Esophagus muscularis mucosa (tissue), 4 donors: ENCODE measurements around the gene ACSF3. TPM values are rescaled to one million over a fixed set of nuclear protein-coding genes. Genes with fewer than 3 reads are reported as not detected.

Experiments
- DNase-seq: peaks from one replicate; pipeline ENCODE4 v3.0.0-alpha.2; 2017; ENCODE audit errors: extremely low spot score
- H3K27ac ChIP-seq, 4 donors: fragments of 200-600 bp; sonication (generic); replicated peaks in 1 of 4; 1 replicate in 3 of 4; 2 replicates in 1 of 4; pipeline ENCODE4 v1.5.1; 2016 to 2019; ENCODE audit warnings: mild to moderate bottlenecking in 1 of 4
- H3K27me3 ChIP-seq, 4 donors: fragments of 200-600 bp; sonication (generic); one replicate each; pipeline versions ENCODE4 v1.5.1 to v1.6.0; 2016 to 2019
- H3K36me3 ChIP-seq, 4 donors: fragments of 200-600 bp; sonication (generic); one replicate each; pipeline ENCODE4 v1.5.1; 2016 to 2019
- H3K4me1 ChIP-seq, 4 donors: fragments of 200-600 bp; sonication (generic); one replicate each; pipeline ENCODE4 v1.5.1; 2016 to 2019
- H3K4me3 ChIP-seq, 4 donors: fragments of 200-600 bp; sonication (generic); 1 replicate in 2 of 4; 2 replicates in 2 of 4; pipeline ENCODE4 v1.5.1; 2016 to 2019; ENCODE audit warnings: mild to moderate bottlenecking in 4 of 4, moderate library complexity in 1 of 4
- H3K9me3 ChIP-seq, 4 donors: fragments of 200-600 bp; sonication (generic); 1 replicate in 3 of 4; 2 replicates in 1 of 4; pipeline ENCODE4 v1.5.1; 2016 to 2019
- CTCF ChIP-seq, 3 experiments: fragments of 200-600 bp in 2 of 3; fragments of 450-650 bp in 1 of 3; sonication (generic) in 2 of 3; IDR thresholded peaks; one replicate each; pipeline ENCODE4 v1.5.1; 2017 to 2019; ENCODE audit warnings: antibody characterized with exemption in 3 of 3, mild to moderate bottlenecking in 2 of 3, moderate library complexity in 1 of 3
- EP300 ChIP-seq: sonication (generic); formaldehyde crosslinking; IDR thresholded peaks from one replicate; pipeline ENCODE4 v1.6.1; 2017; ENCODE audit warnings: antibody characterized with exemption
- POLR2A ChIP-seq: fragments of 450-650 bp; IDR thresholded peaks from one replicate; pipeline ENCODE4 v1.6.1; 2017; ENCODE audit warnings: antibody characterized with exemption, moderate library complexity, mild to moderate bottlenecking, low read depth
- POLR2AphosphoS5 ChIP-seq, 2 donors: sonication (generic); formaldehyde crosslinking; IDR thresholded peaks; one replicate each; pipeline ENCODE4 v1.6.1; 2017; ENCODE audit warnings: antibody characterized with exemption in 2 of 2
- WGBS: methylation state at CpG from one replicate; pipeline ENCODE4 v1.1.5; 2018; 5-methylcytosine and 5-hydroxymethylcytosine counted together
- intact Hi-C: fragments of 100-400 bp; cut with DNase I; formaldehyde crosslinking; loops from one replicate; pipeline ENCODE4 v1.15.1; 2023
- total RNA-seq, 4 donors: library from RNA; depleted of rRNA; stranded (reverse); fragments of >200 nt; gene quantifications; one replicate each; pipeline versions ENCODE4 v1.1.0 to v1.2.1, GENCODE V29; 2016

The ACSF3 gene
- total RNA-seq, 4 donors from 2014 or later, result 23.5 to 29.8 (median 27.2) TPM

GRCh38 chr16:89099905-89100304 is 6.3 kb downstream of the ACSF3 start:
- no peaks in the 10 kb centered on the region for H3K9me3 ChIP-seq
- H3K36me3 ChIP-seq, result peaks cover 20 to 67% (median 54%) of the 10 kb centered on the region in 4 donors
- TF ChIP-seq POLR2A (no peak), CTCF (IDR thresholded peaks at IDR 0.05) (no peak), EP300 (no peak)
- no peak for DNase-seq
- no peak overlapping the region for H3K27ac ChIP-seq
- no peaks in the 10 kb centered on the region for H3K27me3 ChIP-seq
- intact Hi-C loops, result no loop called here
- 71% methylated on average over 11 of the region's 11 CpGs for WGBS
- H3K4me1 ChIP-seq, result peaks cover 6 to 33% (median 27%) of the 10 kb centered on the region in 4 donors
- H3K4me3 ChIP-seq, result no peak overlapping the region

- H3K4me1 ChIP-seq, result peaks cover 0 to 25% (median 19%) of the 10 kb centered on the region in 4 donors
- H3K27ac ChIP-seq, result no peak overlapping the region
- no peak for TF ChIP-seq POLR2AphosphoS5 (IDR thresholded peaks at IDR 0.05)
- TF ChIP-seq EP300, result no peak
- no peak for TF ChIP-seq POLR2A
- TF ChIP-seq CTCF (IDR thresholded peaks at IDR 0.05), result no peak
- H3K36me3 ChIP-seq, result peaks cover 23 to 75% (median 62%) of the 10 kb centered on the region in 4 donors
- H3K27me3 ChIP-seq, result no peaks in the 10 kb centered on the region
- H3K9me3 ChIP-seq, result no peaks in the 10 kb centered on the region
- no peak for DNase-seq
- WGBS, result 87% methylated on average over 22 of the region's 42 CpGs
- no peak overlapping the region for H3K4me3 ChIP-seq
- intact Hi-C loops, result no loop called here
Measured at GRCh38 chr16:89100601-89101302, 7.1 kb downstream of the ACSF3 start.

GRCh38 chr16:89101303-89102040 is 7.8 kb downstream of the ACSF3 start:
- Histone ChIP-seq H3K27me3 (no peaks in the 10 kb centered on the region), H3K27ac (no peak overlapping the region), H3K4me3 (no peak overlapping the region), H3K4me1 (peaks cover 0 to 18% (median 13%) of the 10 kb centered on the region in 4 donors), H3K36me3 (peaks cover 23 to 80% (median 68%) of the 10 kb centered on the region in 4 donors), H3K9me3 (no peaks in the 10 kb centered on the region)
- TF ChIP-seq POLR2A, result no peak
- intact Hi-C loops, result no loop called here
- 89% methylated on average over 27 of the region's 37 CpGs for WGBS
- DNase-seq, result no peak

- Histone ChIP-seq H3K36me3 (peaks cover 23 to 82% (median 73%) of the 10 kb centered on the region in 4 donors), H3K27ac (no peak overlapping the region), H3K27me3 (no peaks in the 10 kb centered on the region), H3K9me3 (no peaks in the 10 kb centered on the region), H3K4me3 (no peak overlapping the region), H3K4me1 (peaks cover 0 to 12% (median 7%) of the 10 kb centered on the region in 4 donors)
- 87% methylated on average over 10 of the region's 14 CpGs for WGBS
- intact Hi-C loops, result no loop called here
- TF ChIP-seq POLR2A (no peak), EP300 (no peak), POLR2AphosphoS5 (IDR thresholded peaks at IDR 0.05) (no peak), CTCF (IDR thresholded peaks at IDR 0.05) (no peak)
- no peak for DNase-seq
Measured at GRCh38 chr16:89102041-89102471, 8.4 kb downstream of the ACSF3 start.

- Histone ChIP-seq H3K27me3 (no peaks in the 10 kb centered on the region), H3K36me3 (peaks cover 23 to 87% (median 79%) of the 10 kb centered on the region in 4 donors), H3K4me3 (no peak overlapping the region), H3K9me3 (no peaks in the 10 kb centered on the region), H3K4me1 (peaks cover 0 to 7% (median 2%) of the 10 kb centered on the region in 4 donors), H3K27ac (no peak overlapping the region)
- no peak for TF ChIP-seq EP300
- no peak for TF ChIP-seq POLR2A
- no peak for TF ChIP-seq CTCF (IDR thresholded peaks at IDR 0.05)
- no peak for TF ChIP-seq POLR2AphosphoS5 (IDR thresholded peaks at IDR 0.05)
- 90% methylated on average over 25 of the region's 27 CpGs for WGBS
- intact Hi-C loops, result no loop called here
- no peak for DNase-seq
Measured at GRCh38 chr16:89102481-89103073, 8.9 kb downstream of the ACSF3 start.
